PC-3 (cell line): Measurements from ENCODE around the gene PTPN21.

Source experiments
- CTCF ChIP-seq: fragments of 300-600 bp; sonication (generic); conservative IDR thresholded peaks from 2 replicates; pipeline ENCODE4 v1.5.1; 2017; ENCODE audit warnings: antibody characterized with exemption, low read depth, mild to moderate bottlenecking, low read length
- EZH2 ChIP-seq: fragments of 300-600 bp; sonication (generic); IDR thresholded peaks from one replicate; pipeline ENCODE4 v1.6.1; 2017; ENCODE audit warnings: antibody characterized with exemption, mild to moderate bottlenecking, low read length; ENCODE audit not compliant: unreplicated experiment

GRCh38 chr14:88504602-88505001, 50.2 kb downstream of the PTPN21 start:
- TF ChIP-seq CTCF (no peak), EZH2 (no peak)
